ENCODE measurements around the gene STK32A.
"Not testable (repeated sequence)": the region's sequence is repeated elsewhere in the genome, so short reads cannot be mapped to it uniquely, and the experiment has no call there.

Gene STK32A

GRCh38 chr5:147348451-147348850, 113.6 kb downstream of the STK32A start:
- DNase-seq: no peak

GRCh38 chr5:147349241-147349640, 114.4 kb downstream of the STK32A start:
- no peak for DNase-seq

GRCh38 chr5:147359101-147359500, 124.3 kb downstream of the STK32A start:
- no peak for DNase-seq

DNA sequence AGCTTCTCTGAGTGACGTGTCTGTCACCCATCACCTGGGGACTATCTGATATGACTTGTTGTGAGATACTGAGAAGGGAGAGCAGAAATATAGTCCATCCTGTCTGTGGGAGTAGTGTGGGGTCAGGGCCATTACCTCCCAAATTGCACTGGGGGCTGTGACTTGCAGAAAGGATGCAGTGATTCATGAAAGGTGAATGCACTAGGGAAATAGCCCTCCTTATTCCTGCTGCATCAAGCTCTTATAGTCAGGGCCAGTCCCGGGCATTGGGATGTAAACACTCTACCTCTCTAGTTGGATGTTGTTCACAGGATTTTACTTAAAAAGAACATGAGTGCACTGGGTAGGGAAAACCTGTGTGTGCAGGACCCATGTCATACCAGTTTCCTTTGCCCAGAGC, 124.8 kb downstream of the STK32A start:
- DNase-seq: no peak

DNA sequence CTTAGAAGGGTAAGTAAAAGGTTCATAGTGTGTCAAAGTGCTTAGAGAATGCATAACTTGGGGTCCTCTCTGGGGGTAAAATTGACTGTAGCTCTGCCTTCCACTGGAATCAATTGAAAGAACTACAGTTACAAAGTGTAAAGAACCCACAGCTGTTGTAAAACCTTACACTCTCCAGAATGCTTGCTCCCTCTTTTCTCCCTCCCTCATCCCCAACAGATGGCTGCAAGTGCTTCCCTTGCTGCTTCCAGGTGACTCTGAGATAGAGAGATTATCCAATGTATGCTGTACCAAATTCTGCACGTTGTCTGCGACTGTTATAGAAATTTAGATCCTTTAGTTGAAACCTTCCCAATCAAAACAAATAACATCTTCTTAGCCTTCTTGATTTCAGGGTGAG, 126.0 kb downstream of the STK32A start:
- no peak for DNase-seq

GRCh38 chr5:147361441-147362175, 126.8 kb downstream of the STK32A start:
- DNase-seq: no peak

DNA sequence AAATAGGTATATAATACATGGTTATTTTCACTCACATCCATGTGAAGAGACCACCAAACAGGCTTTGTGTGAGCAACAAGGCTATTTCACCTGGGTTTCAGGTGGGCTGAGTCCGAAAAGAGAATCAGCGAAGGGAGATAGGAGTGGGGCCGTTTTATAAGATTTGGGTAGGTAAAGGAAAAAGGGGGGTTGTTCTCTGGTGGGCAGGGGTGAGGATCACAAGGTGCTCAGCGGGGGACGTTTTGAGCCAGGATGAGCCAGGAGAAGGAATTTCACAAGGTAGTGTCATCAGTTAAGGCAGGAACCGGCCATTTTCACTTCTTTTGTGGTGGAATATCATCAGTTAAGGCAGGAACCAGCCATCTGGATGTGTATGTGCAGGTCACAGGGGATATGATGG, 132.6 kb downstream of the STK32A start:
- DNase-seq: not testable (repeated sequence)

DNA sequence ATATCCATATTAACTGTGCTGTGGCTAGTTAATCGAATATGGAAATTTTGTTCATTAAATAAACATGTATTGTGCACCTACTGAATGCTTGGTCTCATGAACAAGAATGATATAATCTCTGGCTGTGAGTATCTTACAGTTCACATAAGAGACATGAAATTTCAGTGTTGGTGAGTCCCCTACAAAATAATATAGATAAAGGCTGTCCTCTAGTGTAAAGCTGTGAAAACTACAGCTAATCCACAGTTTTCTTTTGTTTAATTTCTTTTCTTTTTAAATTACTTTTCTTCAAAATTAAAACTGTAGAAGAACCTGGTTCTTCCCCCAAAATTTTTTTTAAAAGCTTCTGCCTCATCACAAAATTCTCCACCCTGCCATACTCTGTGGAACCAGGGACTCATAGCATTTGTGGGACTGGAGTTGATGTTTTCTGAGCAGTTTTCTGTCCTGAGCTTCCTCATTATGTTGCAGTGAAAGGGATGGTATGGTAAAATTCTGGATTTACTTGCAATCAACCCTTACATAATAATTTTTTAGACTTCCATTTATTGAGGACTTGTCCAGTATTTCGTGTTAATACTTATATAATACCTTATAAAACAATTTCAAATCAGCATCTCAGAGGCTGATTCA, 135.0 kb downstream of the STK32A start:
- DNase-seq: no peak

DNA sequence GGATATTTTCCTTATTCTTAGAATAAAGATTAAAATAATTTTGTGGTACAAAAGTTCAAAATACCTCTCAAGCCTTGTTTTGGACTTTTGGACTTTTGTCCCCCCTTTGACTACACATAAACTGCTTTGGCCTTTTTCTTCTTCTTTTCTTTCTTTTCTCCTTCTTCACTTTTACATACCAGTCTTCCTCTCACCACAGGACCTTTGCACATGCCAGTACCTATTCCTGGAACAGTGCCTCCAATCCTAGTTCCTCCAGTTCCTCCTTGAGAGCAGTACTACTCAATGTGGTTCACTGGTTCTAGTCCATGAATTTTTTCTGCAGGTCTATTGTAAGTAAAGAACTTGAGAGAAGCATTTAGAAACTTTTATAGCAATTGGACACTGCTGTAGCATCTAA, 136.5 kb downstream of the STK32A start:
- no peak for DNase-seq

DNA sequence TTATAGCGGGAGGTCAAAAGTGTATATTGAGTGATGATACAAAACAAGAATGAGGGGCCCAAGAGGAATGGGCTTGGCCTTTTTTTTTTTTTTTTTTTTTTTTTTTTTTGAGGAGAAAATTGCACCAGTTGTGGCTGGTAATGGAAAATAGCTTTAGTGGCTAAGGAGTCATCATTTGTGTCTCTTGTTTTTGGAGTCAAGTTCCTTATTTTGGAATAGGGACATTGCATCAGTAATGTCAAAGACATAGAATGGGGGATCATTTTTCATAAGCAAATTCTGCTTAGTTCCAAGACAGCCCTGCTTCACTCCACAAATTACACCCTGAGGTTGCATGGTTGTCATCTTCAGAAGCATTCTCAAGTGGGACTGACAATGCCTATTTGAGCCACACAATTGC, 137.4 kb downstream of the STK32A start:
- no peak for DNase-seq

DNA sequence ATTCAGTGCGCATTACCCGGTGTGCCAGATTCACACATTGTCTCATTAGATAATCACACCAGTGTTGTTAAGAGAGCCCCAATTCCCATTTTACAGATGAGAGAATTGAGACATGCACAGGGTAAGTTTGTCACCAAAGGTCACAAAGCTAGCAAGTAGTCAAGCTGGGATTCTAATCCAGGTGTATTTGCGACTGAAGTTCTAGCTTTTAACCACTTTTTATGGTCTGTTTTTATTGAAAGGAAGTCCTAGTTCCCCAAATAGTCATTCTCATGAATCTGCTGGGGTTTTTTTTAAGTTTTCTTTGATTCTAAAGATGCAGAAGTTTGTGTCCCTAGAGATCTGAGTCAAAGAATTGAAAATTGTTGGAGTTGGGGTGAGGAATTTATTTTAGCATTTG, 138.5 kb downstream of the STK32A start:
- DNase-seq: no peak

DNA sequence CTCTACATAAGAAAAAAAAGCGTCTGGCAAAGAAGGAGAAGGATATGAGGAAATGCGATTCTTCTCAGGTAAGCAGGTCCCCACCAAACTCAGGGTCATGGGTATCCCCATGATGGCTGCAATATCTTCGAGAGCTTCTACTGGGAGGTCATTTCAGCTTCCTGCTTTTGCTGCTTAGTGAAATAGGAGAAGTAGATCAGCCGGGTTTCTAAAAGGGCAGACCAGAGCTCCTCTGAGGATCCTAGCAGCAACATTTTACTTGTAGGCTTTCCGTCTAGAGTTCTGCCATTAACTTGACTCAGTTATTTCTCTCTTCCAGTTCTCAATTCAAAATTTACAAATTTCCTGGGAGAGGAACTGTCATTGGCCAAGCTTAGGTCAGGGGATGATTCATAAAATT, 140.3 kb downstream of the STK32A start:
- DNase-seq: no peak

GRCh38 chr5:147377682-147378081, 142.9 kb downstream of the STK32A start:
- DNase-seq: no peak

DNA sequence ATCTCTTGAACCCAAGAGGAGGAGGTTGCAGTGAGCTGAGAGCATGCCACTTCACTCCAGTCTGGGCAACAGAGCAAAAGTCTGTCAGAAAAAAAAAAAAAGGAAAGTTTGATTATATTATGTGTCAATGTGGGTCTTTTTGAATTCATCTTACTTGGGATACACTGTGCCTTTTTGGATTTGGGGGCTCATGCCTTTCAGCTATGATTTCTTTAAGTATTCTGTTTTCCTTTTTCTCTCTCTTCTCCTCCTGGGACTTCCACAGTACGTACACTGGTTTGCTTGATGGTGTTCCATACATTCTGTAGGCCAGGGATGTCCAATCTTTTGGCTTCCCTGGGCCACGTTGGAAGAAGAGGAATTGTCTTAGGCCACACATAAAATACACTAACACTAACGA, 146.7 kb downstream of the STK32A start:
- no peak for DNase-seq

DNA sequence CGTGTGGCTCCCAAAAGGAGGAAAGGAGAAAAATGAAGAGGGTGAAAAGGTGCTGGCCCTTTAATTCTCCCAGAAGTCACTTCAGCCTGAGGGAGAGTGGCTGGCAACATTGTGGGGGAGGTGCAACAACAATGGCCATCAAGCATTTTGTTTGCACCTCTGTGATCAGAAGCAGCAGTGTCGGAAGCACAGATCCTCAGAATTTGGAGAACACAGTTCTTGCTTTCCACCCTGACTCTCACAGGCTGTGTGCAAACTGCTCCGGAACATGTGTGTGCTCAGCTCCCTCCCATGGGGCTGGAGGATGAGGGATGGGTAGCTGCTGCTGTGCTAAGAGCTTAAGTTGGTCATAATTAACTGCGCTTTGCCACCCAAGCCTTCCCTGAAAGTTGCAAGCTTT, 147.9 kb downstream of the STK32A start:
- no peak for DNase-seq

- DNase-seq: no peak
Observed at GRCh38 chr5:147384346-147385193, 149.7 kb downstream of the STK32A start.

DNA sequence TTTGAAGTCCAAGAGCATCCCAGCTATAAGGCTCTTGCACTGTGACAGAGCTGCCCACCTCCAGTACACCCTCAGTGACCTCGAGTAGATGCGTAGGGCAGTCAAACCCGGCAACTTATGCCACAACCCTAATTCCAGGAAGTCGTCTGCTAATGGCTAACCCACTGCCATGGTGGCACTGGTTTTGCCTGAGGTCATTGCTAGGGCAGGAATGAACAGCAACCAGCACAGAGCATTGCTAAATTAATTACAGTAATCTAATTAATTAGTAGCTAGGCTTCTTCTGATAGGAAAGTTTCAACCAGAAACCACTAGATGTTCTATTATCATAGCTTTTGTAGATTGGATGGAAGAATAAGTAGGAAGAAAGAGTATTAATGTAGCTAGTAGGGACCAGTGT, 152.3 kb downstream of the STK32A start:
- DNase-seq: no peak

- DNase-seq: no peak
Observed at GRCh38 chr5:147388184-147389108, 153.6 kb downstream of the STK32A start.

DNA sequence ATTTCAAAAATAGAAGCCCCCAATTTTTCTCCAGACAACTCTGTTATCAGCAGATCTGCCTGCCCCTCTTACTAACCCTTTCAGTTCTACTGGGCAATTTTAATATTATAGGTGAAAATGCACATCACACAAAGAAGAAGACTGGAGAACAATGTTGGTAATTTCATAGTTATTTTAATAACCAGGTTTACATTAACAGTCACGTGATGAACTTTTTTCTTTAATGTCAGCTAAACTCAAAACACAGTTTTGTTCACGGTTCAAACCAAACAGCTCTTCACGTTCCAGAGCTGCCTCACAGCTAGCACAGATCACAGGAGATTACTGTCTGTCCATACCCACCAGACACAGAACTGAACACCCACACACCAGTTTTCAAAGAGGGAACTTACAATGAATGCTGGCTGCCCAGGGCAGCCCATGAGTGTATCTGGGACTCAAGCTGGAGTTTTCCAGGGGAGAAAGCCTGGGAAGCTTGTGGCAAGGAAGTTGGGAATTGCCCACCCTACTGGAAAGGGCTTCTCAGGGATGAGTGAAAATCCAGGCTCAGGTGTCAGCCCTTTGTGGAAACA, 155.9 kb downstream of the STK32A start:
- DNase-seq: no peak

DNA sequence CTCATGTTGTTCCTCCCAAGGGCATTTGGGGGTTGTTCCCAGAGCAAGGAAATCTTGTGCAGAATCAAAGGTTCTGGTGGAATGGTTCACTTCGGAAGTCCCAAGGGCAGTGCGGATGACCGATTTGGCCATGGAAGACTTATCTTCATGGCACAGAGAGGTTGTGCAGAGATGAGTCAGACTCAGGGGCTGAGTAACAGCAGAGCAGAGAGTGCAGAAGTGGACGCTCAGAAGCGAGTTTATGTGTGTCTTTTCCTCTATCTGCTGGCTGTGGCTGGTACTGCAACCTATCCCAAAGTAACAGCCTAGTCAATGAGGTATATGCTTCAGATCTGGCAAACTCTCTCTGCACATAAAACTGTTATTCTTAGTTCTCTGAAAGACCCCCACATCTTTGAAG, 157.0 kb downstream of the STK32A start:
- DNase-seq: no peak

GRCh38 chr5:147393874-147394672, 159.2 kb downstream of the STK32A start:
- no peak for DNase-seq

Data from left hindlimb (tissue), 1 donor.